HCT116 (cell line): ENCODE data around the gene CCDC71. TPM values are rescaled to one million over a fixed set of nuclear protein-coding genes. Genes with fewer than 3 reads are reported as not detected.

ENCODE experiments used
- ATAC-seq: fragments of 200-7000 bp; cut with Tn5 transposase; 2 replicates; pipeline ENCODE4 v1.9.1; 2020; ENCODE audit warnings: mild to moderate bottlenecking, moderate library complexity
- BruUV-seq: library from RNA; stranded (reverse); fragments of 400-500 nt; replicated peaks from 2 replicates; lab custom pipeline; 2021; lab: Mats Ljungman, UMichigan
- CTCF ChIA-PET: fragments of 300-600 bp; sonication (Branson Sonifier 250); formaldehyde crosslinking; loops from one replicate; lab custom pipeline; 2021; ENCODE audit warnings: antibody characterized with exemption; lab: Charles Lee
- POLR2A ChIA-PET: fragments of 300-600, 350-600 bp; sonication (Branson Sonifier 250); formaldehyde crosslinking; loops from one replicate; lab custom pipeline; 2021; ENCODE audit warnings: antibody characterized with exemption; lab: Charles Lee
- RAD21 ChIA-PET, 2 experiments: fragments of 300-600 bp; sonication (Branson Sonifier 250); formaldehyde crosslinking; loops; one replicate each; lab custom pipeline; 2023; ENCODE audit warnings: low total read pairs in 2 of 2; ENCODE audit not compliant: uncharacterized antibody in 2 of 2, unreplicated experiment in 2 of 2, low non-redundant PET in 1 of 2; lab: Charles Lee
- DNase-seq: peaks from one replicate; pipeline ENCODE4 v3.0.0-alpha.2; 2010; ENCODE audit warnings: low read depth, low spot score
- H2AFZ ChIP-seq: fragments of 200-600 bp; shearing (Covaris generic), sonication (generic); 2 replicates; pipeline ENCODE4 v1.6.1; 2017; ENCODE audit warnings: low read depth, mixed run types, mixed read lengths, antibody characterized with exemption, low read length; ENCODE audit not compliant: poor library complexity, severe bottlenecking
- H3K27ac ChIP-seq: 2 replicates; pipeline ENCODE4 v1.5.1; 2012; ENCODE audit warnings: low read depth, low read length
- H3K27me3 ChIP-seq: fragments of 200-600 bp; sonication (generic); 2 replicates; pipeline ENCODE4 v1.6.1; 2016; ENCODE audit warnings: mixed run types, low read length, mixed read lengths; ENCODE audit not compliant: insufficient read depth
- H3K36me3 ChIP-seq, 2 experiments: fragments of 200-500 bp in 1 of 2; fragments of 200-600 bp in 1 of 2; sonication (Bioruptor generic) in 1 of 2; sonication (generic) in 1 of 2; 2 replicates each; pipeline versions ENCODE4 v1.5.1 to v1.6.1; 2014 to 2016; ENCODE audit warnings: low read length in 2 of 2, inconsistent platforms in 1 of 2, mixed read lengths in 1 of 2, mixed run types in 1 of 2; ENCODE audit not compliant: insufficient read depth in 2 of 2, control insufficient read depth in 1 of 2
- H3K4me1 ChIP-seq, 2 experiments: fragments of 200-600 bp in 1 of 2; sonication (generic) in 1 of 2; 2 replicates each; pipeline versions ENCODE4 v1.5.1 to v1.6.1; 2012 to 2017; ENCODE audit warnings: low read length in 2 of 2, inconsistent platforms in 1 of 2, mild to moderate bottlenecking in 1 of 2, mixed read lengths in 1 of 2, mixed run types in 1 of 2, moderate library complexity in 1 of 2; ENCODE audit not compliant: insufficient read depth in 2 of 2, control insufficient read depth in 1 of 2
- H3K4me2 ChIP-seq: fragments of 200-600 bp; sonication (generic); 2 replicates; pipeline ENCODE4 v1.6.1; 2017; ENCODE audit warnings: mixed run types, low read length, mixed read lengths
- H3K4me3 ChIP-seq, 2 experiments: fragments of 200-600 bp in 1 of 2; sonication (generic) in 1 of 2; replicated peaks in 1 of 2; 2 replicates each; pipeline ENCODE4 v1.5.1; 2011 to 2016; ENCODE audit warnings: low read length in 2 of 2, control low read depth in 1 of 2, low read depth in 1 of 2, mild to moderate bottlenecking in 1 of 2, mixed read lengths in 1 of 2, mixed run types in 1 of 2
- H3K79me2 ChIP-seq: fragments of 200-600 bp; sonication (generic); 2 replicates; pipeline ENCODE4 v1.6.1; 2017; ENCODE audit warnings: mild to moderate bottlenecking, mixed run types, low read length, moderate library complexity, mixed read lengths; ENCODE audit not compliant: insufficient read depth
- H3K9ac ChIP-seq: fragments of 200-600 bp; sonication (generic); 2 replicates; pipeline ENCODE4 v1.6.1; 2016; ENCODE audit warnings: low read length, mixed read lengths
- H3K9me2 ChIP-seq: fragments of 200-600 bp; sonication (generic), shearing (Covaris generic); 2 replicates; pipeline ENCODE4 v1.6.1; 2017; ENCODE audit warnings: mixed run types, mild to moderate bottlenecking, moderate library complexity; ENCODE audit not compliant: insufficient read depth
- H3K9me3 ChIP-seq, 2 experiments: fragments of 200-500 bp in 1 of 2; fragments of 200-600 bp in 1 of 2; sonication (Bioruptor generic) in 1 of 2; sonication (generic) in 1 of 2; 2 replicates each; pipeline ENCODE4 v1.6.1; 2014 to 2017; ENCODE audit warnings: low read length in 2 of 2, mixed read lengths in 2 of 2, inconsistent platforms in 1 of 2, low read depth in 1 of 2, mild to moderate bottlenecking in 1 of 2, mixed run types in 1 of 2, moderate library complexity in 1 of 2; ENCODE audit not compliant: control insufficient read depth in 1 of 2, insufficient read depth in 1 of 2
- H4K20me1 ChIP-seq: fragments of 200-600 bp; sonication (generic), shearing (Covaris generic); 2 replicates; pipeline ENCODE4 v1.6.1; 2017; ENCODE audit warnings: mixed run types, mild to moderate bottlenecking, moderate library complexity; ENCODE audit not compliant: insufficient read depth
- CEBPB ChIP-seq: IDR thresholded peaks from 2 replicates; pipeline ENCODE4 v1.6.1; 2012; ENCODE audit warnings: low read depth
- EGR1 ChIP-seq: IDR thresholded peaks from 2 replicates; pipeline ENCODE4 v1.6.1; 2012; ENCODE audit warnings: low read depth
- ELF1 ChIP-seq: IDR thresholded peaks from 2 replicates; pipeline ENCODE4 v1.6.1; 2012; ENCODE audit warnings: low read depth, borderline replicate concordance
- EZH2phosphoT487 ChIP-seq: fragments of 200-600 bp; IDR thresholded peaks from 2 replicates; pipeline ENCODE4 v1.6.1; 2018; ENCODE audit warnings: antibody characterized with exemption, borderline replicate concordance
- FOSL1 ChIP-seq: IDR thresholded peaks from 2 replicates; pipeline ENCODE4 v1.6.1; 2012; ENCODE audit warnings: low read depth
- MAX ChIP-seq: IDR thresholded peaks from 2 replicates; pipeline ENCODE4 v1.6.1; 2012
- POLR2A ChIP-seq: IDR thresholded peaks from 2 replicates; pipeline ENCODE4 v1.7.0; 2011; ENCODE audit warnings: borderline replicate concordance; ENCODE audit not compliant: insufficient read depth, insufficient read length; ENCODE audit errors: extremely low read depth
- POLR2AphosphoS5 ChIP-seq: IDR thresholded peaks from 2 replicates; pipeline ENCODE4 v1.6.1; 2011; ENCODE audit warnings: mild to moderate bottlenecking, low read depth, low read length, moderate library complexity
- REST ChIP-seq: IDR thresholded peaks from 2 replicates; pipeline ENCODE4 v1.6.1; 2012; ENCODE audit warnings: low read depth
- SIN3A ChIP-seq: IDR thresholded peaks from 2 replicates; pipeline ENCODE4 v1.6.1; 2012; ENCODE audit warnings: low read depth
- SP1 ChIP-seq: IDR thresholded peaks from 2 replicates; pipeline ENCODE4 v1.6.1; 2012; ENCODE audit warnings: low read depth
- SRF ChIP-seq: IDR thresholded peaks from 2 replicates; pipeline ENCODE4 v1.6.1; 2012; ENCODE audit warnings: low read depth
- YY1 ChIP-seq: IDR thresholded peaks from 2 replicates; pipeline ENCODE4 v1.6.1; 2011; ENCODE audit warnings: low read length, low read depth, moderate library complexity, mild to moderate bottlenecking; ENCODE audit not compliant: insufficient replicate concordance; ENCODE audit errors: extremely low read depth
- ZFX ChIP-seq: fragments of 450-650 bp; IDR thresholded peaks from 2 replicates; pipeline ENCODE4 v1.6.1; 2017
- ZNF274 ChIP-seq: fragments of 200-500 bp; sonication (Bioruptor generic); IDR thresholded peaks from 2 replicates; pipeline ENCODE4 v1.6.1; 2014; ENCODE audit warnings: mild to moderate bottlenecking, low read depth, low read length, inconsistent platforms
- intact Hi-C: fragments of 100-400 bp; cut with micrococcal nuclease; formaldehyde crosslinking; loops from 2 replicates; pipeline ENCODE4 v1.10.0; 2022
- total RNA-seq: library from RNA; stranded (reverse); gene quantifications from one replicate; pipeline ENCODE4 v1.2.1, GENCODE V29; 2021; ENCODE audit not compliant: unreplicated experiment
- TF ChIP-seq, protein P1 (sequence below): IDR thresholded peaks from 2 replicates; pipeline ENCODE4 v1.6.1; 2012

Gene CCDC71
- total RNA-seq, 1 experiment from 2014 or later = 32.8 TPM

DNA sequence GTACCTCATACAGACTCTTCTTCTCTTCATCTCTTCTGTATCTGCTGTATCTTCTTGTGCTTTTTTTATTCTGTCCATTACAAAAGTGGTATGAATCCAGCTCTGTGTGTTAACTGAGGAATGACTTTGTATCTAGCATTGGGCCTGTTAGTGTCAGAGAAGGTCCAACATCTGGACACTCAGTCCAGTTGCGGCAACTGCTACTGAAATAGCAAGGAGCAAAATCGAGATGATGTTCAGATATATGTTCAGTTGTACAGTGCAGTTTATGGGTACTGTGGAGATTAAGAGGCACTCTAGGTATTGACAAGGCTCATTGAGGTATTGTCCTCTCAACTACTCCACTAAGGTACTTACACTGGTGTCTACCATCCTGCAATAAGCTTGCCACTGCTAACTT is 47.9 kb upstream of the CCDC71 start (continued):
- TF ChIP-seq ELF1 (no peak), SRF (no peak), REST (no peak), YY1 (no peak), EGR1 (no peak), EZH2phosphoT487 (no peak), POLR2AphosphoS5 (no peak), CEBPB (no peak)
- TF ChIP-seq, protein P1, sequence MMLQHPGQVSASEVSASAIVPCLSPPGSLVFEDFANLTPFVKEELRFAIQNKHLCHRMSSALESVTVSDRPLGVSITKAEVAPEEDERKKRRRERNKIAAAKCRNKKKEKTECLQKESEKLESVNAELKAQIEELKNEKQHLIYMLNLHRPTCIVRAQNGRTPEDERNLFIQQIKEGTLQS = no peak

DNA sequence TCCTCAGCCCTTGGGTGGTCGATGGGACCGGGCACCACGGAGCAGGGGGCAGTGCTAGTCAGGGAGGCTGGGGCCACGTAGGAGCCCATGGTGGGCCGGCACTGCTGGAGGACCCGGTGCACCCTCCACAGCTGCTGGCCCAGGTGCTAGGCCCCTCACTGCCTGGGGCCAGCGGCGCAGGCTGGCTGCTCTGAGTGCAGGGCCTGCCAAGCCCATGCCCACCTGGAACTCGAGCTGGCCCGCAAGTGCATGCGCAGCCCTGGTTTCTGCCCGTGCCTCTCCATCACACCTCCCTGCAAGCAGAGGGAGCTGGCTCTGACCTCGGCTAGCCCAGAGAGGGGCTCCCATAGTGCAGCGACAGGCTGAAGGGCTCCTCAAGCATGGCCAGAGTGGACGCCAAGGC is 47.4 kb upstream of the CCDC71 start:
- H3K27ac ChIP-seq = no peak overlapping the region
- H3K9ac ChIP-seq = no peak overlapping the region
- no peaks in the 10 kb centered on the region for H3K79me2 ChIP-seq
- no peak overlapping the region for H3K4me2 ChIP-seq
- no peaks in the 10 kb centered on the region for H4K20me1 ChIP-seq
- ChIA-PET CTCF (no interaction called here), POLR2A (interaction anchor here (0.6 to 0.9 kb wide), 2 partner anchors 20 to 1108 kb away, joined by 3 to 4 read pairs; no protein-coding TSS in a partner anchor), RAD21 (interaction anchor here in 1 of 2 experiments (1.4 kb wide), 1 partner anchor 43 kb away, joined by 3 read pairs; the partner anchor contains the start of gene KLHDC8B)
- no peaks in the 10 kb centered on the region for H3K27me3 ChIP-seq
- no peaks in the 10 kb centered on the region for H3K9me2 ChIP-seq
- intact Hi-C loops = no loop called here
- ATAC-seq (no peak), DNase-seq (no peak)
- H3K4me1 ChIP-seq = peaks cover 8 to 10% of the 10 kb centered on the region in 2 experiments; a peak in 3 of 4 replicates
- H3K9me3 ChIP-seq = peaks cover 4 to 5% of the 10 kb centered on the region in 2 experiments; a peak in 1 of 4 replicates
- no peaks in the 10 kb centered on the region for H3K36me3 ChIP-seq
- no peak overlapping the region for H2AFZ ChIP-seq
- no TSS peak for BruUV-seq
- no peak overlapping the region for H3K4me3 ChIP-seq
- TF ChIP-seq POLR2AphosphoS5 (no peak), ZNF274 (no peak), POLR2A (no peak), SRF (no peak), REST (no peak), YY1 (no peak), ELF1 (no peak), ZFX (no peak), MAX (no peak), SIN3A (no peak), SP1 (no peak), FOSL1 (no peak)
- TF ChIP-seq, protein P1 = no peak
